Iris pigment epithelial cell (primary cell): ENCODE results near the gene NCOA7.
"Not testable (repeated sequence)": the region's sequence is repeated elsewhere in the genome, so short reads cannot be mapped to it uniquely, and the experiment has no call there.

ENCODE experiments used
- DNase-seq: peaks from one replicate; pipeline ENCODE4 v3.0.0-alpha.2; 2011; ENCODE audit warnings: low read depth

NCOA7 gene

GRCh38 chr6:125791151-125791819 is 525 bp downstream of the NCOA7 start:
- DNase-seq = peak; percentile 71

DNA sequence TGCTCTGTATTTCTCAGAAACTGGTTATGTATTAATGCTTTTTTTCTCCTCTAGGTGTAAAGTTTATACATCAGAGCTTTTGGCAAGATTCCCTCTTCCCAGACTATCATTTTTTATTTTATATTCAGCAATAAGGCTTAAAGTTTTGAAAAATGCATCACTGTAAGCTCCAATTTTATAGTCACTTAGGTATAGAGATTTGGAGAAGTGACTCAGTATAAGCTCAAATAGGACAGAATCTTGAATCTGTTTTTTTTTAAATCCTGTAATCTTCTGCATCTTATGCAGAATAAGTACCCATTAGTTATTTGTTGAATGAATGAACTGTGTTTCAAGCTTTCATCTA is 1.0 kb downstream of the NCOA7 start:
- no peak for DNase-seq

GRCh38 chr6:125792172-125792571 is 1.4 kb downstream of the NCOA7 start:
- DNase-seq = no peak

DNA sequence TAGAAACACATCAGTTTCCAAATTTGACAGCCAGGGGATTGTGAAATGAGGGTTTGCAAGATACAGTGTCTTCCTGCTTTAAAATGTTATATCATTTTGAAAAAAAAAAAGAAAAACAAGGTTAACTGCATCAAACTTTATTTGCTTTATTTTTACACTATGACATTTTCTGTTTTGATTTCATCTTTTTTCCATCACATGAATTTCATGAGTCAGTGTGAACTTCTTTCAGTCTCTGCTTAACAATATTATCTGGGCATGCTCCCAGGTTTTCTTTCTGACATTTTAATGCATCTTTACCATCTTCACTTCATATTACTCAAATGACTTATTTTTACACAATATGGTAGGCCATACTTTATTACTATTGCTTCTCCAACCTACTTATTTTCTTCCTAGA is 1.9 kb downstream of the NCOA7 start:
- peak; percentile 77 for DNase-seq

DNA sequence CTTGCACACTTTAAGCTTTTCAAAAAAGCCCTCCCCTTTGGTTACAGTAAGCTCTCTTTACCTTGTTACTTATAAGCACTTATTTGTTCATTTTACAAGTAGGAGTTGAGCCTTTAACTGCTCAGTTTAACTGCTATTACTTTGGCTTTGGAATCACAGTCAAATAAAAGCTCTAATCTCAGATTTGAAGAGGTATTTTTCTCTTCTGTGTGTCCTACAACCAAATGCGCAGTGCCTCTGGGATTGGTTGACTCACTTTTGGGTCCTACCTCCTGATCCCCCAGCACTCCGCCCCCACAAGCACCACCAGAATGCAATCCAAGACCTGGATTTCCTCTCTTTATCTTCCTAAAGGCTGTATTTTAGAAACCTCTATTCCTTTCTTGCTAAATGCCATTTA is 2.5 kb downstream of the NCOA7 start:
- DNase-seq = no peak

DNA sequence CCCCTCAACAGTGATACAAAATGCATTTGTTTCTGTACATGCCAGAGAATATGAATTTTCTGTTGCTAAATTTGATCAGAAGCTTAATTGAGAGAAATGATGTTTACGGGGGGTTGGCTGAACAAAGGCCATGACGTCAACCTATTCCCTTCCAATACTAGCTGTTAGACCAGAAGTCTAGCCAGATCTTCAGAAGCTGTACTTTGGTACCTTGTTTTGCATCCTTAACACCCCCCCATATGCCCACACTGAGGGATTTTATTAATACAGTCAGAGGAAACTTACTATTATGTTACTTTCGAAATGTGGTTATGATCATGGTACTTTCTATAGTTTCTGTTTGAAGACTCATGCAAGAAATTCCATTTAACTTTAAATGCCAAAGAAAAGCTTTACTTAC is 3.1 kb downstream of the NCOA7 start:
- peak; percentile 66 for DNase-seq

DNA sequence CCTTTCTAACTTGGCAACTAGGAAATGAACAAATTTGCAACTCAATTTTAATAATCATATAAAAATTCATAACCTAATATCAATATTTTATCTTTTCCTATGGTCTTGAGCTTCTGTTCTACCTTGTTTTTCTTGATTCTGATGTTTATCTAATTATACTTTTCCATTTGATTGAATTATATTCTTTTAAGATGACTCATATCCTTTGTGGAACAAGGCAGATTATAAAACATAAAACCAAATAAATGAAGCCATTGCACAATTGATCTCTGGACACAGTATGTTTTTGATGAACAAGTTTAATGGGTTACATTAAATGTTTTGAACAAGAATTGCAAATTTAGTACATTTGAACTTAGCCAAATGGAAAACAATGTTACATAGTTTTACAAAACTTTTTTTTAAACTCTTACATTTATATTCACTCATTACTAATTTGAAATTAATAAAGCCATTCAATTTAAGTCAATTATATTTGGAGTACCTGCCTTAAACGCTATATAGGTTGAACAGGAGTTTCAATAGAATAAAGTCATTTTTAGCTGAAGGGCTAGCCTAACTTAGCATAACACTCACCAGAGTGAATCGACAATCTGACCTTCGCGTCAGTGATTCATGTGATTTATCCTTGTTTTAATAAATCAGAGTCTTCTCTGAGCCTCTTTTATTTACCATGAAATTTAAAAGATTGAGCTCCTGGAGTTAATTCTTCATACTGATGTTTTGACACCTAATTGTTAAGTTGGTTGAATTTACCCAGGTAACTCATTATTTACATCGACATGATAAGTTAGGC is 3.8 kb downstream of the NCOA7 start:
- DNase-seq = peak; percentile 70

DNA sequence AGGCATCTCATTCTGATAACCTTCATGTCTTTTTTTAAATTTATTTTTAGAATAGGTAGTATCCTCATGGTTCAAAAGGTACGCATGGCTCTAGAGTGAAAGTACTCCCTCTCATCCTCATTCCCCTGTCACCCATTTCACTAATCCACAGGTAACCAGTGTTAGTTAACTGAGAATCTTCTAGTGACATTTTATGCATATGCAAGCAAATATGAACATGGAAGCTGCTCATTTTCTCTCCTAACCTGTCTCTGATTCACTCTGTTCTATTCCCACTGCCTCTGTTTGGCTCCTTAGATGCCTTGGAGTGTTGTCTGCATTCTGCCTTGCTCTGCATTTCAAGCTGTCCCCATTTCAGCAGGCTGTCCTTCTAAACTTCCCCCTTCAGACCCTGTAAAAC is 4.5 kb downstream of the NCOA7 start:
- DNase-seq = no peak

- no peak for DNase-seq
Observed at GRCh38 chr6:125797120-125797885, 6.5 kb downstream of the NCOA7 start.

GRCh38 chr6:125797886-125798444 is 7.2 kb downstream of the NCOA7 start:
- DNase-seq = no peak

DNA sequence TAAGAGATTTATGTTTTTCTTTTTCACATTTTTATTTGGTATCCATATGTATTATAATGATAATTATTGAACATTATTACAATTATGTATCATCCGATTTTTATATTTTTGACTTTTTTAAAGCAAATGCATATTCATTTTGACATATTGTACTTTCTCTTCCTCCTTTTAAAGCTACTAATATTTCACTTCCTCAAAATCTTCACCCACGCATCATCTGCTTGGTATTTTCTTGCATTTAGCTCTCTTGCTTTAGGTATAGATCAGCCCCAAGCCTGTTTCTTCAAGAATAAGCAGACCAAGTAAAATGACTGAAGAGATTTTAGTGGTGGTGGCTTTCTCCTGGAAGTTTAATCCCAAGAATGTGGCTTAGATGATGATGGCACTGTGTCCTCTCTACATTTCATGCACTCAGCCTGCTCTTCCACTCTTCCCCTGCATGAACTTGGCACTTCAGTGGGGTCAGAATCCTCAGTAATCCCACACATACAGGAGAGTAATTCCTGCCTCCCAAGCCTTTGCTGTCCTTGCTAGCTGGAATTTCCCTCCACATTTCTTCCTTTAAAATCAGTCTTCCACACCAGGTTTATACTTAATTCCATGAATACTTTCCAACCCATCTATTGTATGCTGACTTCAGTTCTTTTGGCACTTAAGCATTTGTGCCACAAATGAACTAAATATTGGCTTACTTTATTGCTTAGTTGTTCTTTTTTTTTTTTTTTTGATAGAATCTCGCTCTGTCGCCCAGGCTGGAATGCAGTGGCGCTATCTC is 8.2 kb downstream of the NCOA7 start:
- no peak for DNase-seq

DNA sequence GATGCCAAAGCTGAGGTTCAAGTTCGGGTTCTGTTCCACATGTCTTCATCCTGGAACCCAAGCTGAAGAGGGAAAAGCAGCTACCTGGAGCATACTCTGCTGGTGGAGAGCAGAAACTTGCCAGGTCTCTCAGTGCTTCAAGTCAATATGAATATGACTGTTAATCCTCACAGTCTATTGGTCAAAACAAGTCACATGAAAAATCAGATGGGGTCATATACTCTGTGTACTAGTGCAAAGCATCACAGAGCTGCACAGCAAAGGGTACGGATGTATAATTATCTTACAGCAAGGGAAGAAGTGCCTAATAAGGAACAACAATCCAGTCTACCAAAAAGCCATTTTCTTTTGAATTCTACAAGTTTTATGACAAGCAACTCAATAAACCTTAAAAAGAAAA is 11.6 kb downstream of the NCOA7 start:
- no peak for DNase-seq

- peak; percentile 71 for DNase-seq
Observed at GRCh38 chr6:125802943-125803377, 12.2 kb downstream of the NCOA7 start.

GRCh38 chr6:125804264-125804663 is 13.5 kb downstream of the NCOA7 start:
- no peak for DNase-seq

GRCh38 chr6:125804866-125805425 is 14.2 kb downstream of the NCOA7 start:
- not testable (repeated sequence) for DNase-seq

DNA sequence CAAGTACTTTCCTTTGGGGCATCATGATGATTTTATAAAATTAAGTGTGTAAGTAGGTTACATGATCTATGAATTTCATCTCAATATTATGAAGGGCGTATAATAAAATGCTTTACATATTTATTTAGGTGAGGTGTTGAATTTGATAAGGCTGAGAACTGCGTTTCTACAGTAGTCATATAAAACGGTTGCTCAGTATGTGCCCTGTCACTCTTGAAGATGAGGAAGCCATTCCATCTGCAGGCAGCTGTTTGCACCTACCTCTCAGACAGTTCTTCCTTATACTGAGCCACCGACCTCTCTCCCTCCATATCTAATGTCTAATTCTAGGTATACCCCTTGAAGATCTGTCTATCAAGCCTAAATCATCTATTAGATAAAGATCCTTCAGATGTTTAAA is 16.1 kb downstream of the NCOA7 start:
- no peak for DNase-seq

DNA sequence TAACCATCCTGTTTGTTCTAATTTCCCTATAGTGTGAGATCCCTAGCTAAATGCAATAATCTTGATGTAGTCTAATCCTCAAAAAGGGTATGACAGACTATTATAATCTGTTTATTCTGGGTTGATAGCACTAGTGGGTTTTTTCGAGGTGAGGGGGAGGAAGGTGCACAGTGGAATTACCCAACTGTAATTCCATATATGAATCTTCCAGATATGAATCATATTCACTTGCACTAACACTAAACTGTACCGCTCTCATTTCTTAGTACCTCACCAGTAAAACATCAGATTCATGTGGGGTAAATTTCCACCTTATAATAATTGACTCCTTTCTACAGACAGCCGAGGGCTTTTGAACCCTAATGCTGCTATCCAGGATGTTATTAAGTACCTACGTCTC is 16.5 kb downstream of the NCOA7 start:
- DNase-seq = no peak

DNA sequence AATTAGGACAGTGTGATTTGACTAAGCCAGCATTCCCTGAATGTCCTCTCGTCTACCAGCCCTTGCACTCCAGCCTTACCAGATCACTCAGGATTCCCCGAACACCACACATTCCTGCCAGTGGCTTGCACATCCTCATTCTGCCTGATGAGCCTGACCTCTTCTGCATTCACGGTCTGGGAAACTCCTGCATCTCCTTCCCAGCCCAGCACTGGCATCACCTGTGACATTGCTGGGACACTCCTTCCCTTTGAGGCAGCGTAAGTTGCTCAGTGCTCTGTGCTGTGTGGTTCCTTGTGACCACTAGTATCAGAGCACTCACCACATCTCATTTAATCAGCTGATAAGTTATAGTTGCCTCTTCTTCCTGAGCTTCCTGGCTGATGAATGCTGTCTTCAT is 17.3 kb downstream of the NCOA7 start:
- DNase-seq = no peak

DNA sequence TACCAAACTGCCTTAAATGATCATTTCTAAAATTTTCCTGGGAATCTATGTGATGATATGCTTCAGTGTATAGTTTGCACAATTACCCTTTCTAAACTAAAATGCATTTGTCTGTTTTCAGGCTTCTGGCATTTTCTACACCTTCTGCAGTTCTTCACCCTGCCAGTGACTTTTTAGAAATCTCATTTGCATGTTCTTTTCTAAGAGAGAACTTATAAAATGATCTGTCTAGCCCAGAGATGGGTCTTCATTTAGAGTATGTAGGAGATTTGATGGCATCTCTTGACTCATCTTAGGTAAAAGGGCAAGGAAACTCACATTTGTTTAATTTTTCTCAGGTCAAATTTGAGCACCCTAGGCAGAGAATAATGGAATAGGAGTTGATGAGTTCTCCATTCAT is 17.8 kb downstream of the NCOA7 start:
- no peak for DNase-seq

DNA sequence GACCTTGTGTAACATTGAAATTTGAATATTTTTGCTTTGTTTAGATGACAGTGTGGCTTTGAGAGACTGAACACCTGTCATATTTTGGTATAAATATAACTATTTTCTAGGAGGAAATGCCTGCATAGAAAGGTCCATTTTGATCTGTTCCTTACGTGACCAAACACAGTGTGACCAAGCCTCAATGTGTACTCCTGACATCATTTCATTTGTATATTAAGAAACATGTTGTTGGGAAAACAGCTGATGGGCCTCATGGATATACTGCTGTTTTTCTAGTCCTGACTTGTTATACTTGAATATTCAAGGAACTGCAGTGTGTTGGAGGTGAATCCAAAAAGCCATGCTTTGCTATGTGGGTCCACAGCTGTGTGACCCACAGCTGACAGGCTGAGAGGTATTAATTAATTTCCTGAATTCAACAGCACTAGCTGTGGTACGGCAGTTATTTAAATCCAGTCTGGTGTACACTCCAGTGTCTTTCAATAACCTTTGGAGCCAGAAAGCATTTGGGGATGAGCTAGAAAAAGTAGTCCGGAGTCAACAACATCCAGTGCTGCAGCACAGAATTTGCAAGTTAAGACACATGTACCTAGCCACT is 18.9 kb downstream of the NCOA7 start:
- DNase-seq = no peak

DNA sequence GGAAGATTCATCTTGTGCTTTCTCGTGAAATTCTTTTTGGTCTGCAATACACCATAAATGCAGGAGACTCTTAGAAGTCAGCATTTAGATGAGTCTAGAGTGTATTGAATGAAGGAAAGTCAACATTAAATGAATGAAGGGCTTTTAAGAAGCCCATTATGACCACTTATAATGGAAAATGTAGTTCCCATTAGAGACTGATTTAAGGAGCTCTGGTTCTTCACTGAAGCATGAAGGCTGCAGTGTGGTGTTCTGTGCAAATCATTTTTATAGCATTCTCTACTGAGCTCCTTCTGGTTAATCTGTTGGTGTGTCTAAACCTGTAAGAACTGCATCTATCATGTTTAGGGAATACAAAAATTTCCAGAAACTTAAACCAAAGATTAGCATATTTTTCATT is 19.7 kb downstream of the NCOA7 start:
- no peak for DNase-seq
